GM12891 (cell line): ENCODE data around the gene WDPCP.

Source experiments
- POLR2A ChIP-seq: IDR thresholded peaks from 2 replicates; pipeline ENCODE4 v1.6.1; 2011; ENCODE audit warnings: low read depth, low read length, control low read depth
- POLR2AphosphoS5 ChIP-seq: IDR thresholded peaks from 2 replicates; pipeline ENCODE4 v1.6.1; 2011; ENCODE audit warnings: low read depth, low read length, control low read depth
- TAF1 ChIP-seq: IDR thresholded peaks from 2 replicates; pipeline ENCODE4 v1.6.1; 2011; ENCODE audit warnings: low read depth, low read length, control low read depth

DNA sequence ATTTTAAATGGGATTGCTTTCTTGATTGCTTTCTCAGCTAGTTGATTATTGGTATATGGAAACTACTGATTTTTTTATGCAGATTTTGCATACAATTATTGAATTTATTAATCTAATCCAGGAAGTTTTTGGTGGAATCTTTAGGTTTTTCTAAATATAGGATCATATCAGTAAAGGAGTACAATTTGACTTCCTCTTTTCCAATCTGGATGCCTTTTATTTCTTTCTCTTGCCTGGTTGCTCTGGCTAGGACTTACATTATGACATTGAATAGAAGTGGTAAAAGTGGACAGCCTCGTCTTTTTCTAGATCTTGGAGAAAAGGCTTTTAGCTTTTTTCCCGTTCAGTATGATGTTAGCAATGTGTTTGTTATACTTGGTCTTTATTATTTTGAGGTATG is 486.3 kb downstream of the WDPCP start:
- TF ChIP-seq POLR2A (no peak), POLR2AphosphoS5 (no peak), TAF1 (no peak)
